Prostate gland (tissue), 2 donors: ENCODE data around the gene SMIM29.

Experiments
- POLR2A ChIP-seq: fragments of 450-650 bp; IDR thresholded peaks from one replicate; pipeline ENCODE4 v1.6.1; 2016; ENCODE audit warnings: antibody characterized with exemption, mild to moderate bottlenecking
- POLR2AphosphoS5 ChIP-seq: sonication (generic); formaldehyde crosslinking; IDR thresholded peaks from one replicate; pipeline ENCODE4 v1.6.1; 2017; ENCODE audit warnings: antibody characterized with exemption
- TF ChIP-seq, protein P1 (sequence below), 4 experiments: fragments of 200-600 bp in 2 of 4; fragments of 450-650 bp in 2 of 4; sonication (generic) in 2 of 4; IDR thresholded peaks; 1 replicate in 3 of 4; 2 replicates in 1 of 4; pipeline ENCODE4 v1.5.1; 2016 to 2019; ENCODE audit warnings: antibody characterized with exemption in 4 of 4, mild to moderate bottlenecking in 2 of 4, moderate library complexity in 2 of 4

DNA sequence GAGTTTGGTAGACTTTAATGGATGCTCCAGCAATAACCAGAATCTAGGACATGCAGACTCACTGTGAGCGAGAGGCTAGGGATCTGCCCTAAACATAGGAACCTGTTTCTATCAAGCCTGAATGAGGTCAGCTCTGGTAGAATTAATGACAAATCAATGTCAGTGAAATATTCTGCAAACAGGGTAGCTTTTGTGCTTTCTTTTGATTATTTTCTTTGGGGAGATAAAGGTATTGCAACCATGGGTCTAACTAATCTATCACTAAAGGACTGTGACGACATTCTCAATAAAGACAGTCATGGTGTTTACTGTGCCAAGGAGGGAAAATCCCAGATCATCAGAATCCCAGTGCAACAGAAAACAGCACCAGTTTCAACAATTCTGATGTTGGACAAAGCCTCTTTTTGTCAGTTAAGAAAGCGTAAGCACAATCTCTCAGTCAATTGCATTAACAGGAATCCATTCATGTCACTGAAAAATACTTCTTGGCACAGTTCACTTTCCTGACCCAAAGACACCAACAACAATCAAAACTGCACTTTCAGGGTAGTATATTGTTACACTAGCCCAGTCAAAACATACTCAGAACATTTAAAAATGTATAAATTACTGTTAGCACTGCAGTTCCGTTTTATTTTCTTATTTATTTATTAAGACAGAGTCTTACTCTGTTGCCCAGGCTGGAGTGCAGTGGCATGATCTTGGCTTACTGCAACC is 36.8 kb upstream of the SMIM29 start:
- TF ChIP-seq, protein P1, sequence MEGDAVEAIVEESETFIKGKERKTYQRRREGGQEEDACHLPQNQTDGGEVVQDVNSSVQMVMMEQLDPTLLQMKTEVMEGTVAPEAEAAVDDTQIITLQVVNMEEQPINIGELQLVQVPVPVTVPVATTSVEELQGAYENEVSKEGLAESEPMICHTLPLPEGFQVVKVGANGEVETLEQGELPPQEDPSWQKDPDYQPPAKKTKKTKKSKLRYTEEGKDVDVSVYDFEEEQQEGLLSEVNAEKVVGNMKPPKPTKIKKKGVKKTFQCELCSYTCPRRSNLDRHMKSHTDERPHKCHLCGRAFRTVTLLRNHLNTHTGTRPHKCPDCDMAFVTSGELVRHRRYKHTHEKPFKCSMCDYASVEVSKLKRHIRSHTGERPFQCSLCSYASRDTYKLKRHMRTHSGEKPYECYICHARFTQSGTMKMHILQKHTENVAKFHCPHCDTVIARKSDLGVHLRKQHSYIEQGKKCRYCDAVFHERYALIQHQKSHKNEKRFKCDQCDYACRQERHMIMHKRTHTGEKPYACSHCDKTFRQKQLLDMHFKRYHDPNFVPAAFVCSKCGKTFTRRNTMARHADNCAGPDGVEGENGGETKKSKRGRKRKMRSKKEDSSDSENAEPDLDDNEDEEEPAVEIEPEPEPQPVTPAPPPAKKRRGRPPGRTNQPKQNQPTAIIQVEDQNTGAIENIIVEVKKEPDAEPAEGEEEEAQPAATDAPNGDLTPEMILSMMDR (IDR thresholded peaks at IDR 0.05) = no peak
- no peak for TF ChIP-seq POLR2A
- no peak for TF ChIP-seq POLR2AphosphoS5
